ENCODE measurements around the gene BMP4. TPM values are rescaled to one million over a fixed set of nuclear protein-coding genes. Genes with fewer than 3 reads are reported as not detected.

The BMP4 gene
- total and polyA plus RNA-seq, 2 donors (not counting 1 experiment from before 2014, with no cell fraction given), result not detected

DNA sequence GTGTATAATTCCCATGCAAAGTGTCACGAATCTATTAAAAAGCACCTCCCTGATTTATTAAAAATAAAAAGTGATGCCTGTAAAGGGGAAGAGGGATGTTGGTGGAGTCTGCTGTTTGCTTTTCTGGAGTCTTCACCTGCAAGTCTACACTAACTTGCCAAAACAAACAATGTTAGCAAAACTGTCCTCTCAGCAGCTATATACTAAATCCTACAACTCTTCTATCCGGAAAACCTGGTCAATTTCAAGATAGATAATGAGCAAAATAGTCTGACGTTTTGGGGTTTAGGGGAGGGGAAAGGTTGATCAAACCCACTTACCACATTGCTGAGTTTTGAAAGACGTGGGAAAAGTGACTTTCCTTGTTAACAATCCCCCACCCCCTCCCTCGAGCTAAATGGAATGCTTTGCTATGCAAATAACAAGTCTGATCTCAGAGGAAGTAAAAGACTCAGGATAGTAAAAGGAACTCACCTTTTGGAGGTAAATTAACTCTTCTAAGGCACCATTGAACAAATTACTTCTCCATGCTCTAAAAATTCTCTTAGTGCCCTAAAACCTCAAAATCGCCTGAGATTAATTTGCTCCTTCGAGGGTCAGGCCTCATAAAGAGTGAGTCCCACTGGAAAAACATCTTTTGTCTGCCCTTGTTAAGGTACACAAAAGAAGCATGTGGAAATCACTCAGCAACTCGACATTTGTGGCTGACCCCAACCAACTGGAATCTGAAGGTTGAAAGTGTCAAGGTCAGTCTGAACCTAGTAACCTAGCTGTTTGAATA, 13.5 kb downstream of the BMP4 start:
- no peak for DNase-seq
- Mint-ChIP-seq H3K4me1 (no peaks in the 10 kb centered on the region), H3K9me3 (ENCODE audit: insufficient read depth) (no peaks in the 10 kb centered on the region), H3K27ac (no peak overlapping the region), H3K4me3 (no peak overlapping the region), H3K27me3 (peaks cover 42% of the 10 kb centered on the region)
- POLR2A ChIA-PET, result no interaction called here
- H3K79me2 ChIP-seq (ENCODE audit: control insufficient read depth, insufficient read depth, low read length), result no peaks in the 10 kb centered on the region
- no peak for TF ChIP-seq EZH2 (IDR thresholded peaks at IDR 0.05; ENCODE audit: borderline replicate concordance, insufficient read depth, low read depth, low read length, poor library complexity, severe bottlenecking)
- TF ChIP-seq, protein P1, sequence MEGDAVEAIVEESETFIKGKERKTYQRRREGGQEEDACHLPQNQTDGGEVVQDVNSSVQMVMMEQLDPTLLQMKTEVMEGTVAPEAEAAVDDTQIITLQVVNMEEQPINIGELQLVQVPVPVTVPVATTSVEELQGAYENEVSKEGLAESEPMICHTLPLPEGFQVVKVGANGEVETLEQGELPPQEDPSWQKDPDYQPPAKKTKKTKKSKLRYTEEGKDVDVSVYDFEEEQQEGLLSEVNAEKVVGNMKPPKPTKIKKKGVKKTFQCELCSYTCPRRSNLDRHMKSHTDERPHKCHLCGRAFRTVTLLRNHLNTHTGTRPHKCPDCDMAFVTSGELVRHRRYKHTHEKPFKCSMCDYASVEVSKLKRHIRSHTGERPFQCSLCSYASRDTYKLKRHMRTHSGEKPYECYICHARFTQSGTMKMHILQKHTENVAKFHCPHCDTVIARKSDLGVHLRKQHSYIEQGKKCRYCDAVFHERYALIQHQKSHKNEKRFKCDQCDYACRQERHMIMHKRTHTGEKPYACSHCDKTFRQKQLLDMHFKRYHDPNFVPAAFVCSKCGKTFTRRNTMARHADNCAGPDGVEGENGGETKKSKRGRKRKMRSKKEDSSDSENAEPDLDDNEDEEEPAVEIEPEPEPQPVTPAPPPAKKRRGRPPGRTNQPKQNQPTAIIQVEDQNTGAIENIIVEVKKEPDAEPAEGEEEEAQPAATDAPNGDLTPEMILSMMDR (IDR thresholded peaks at IDR 0.05), result no peak
- no peaks in the 10 kb centered on the region for H3K4me1 ChIP-seq (ENCODE audit: control insufficient read depth in 2 of 2, insufficient read depth in 2 of 2, low read length in 2 of 2)
- CTCF ChIA-PET, result interaction anchor here (1.1 kb wide), 1 partner anchor 13 kb away, joined by 4 read pairs; no protein-coding TSS in a partner anchor
- no peaks in the 10 kb centered on the region for H3K36me3 ChIP-seq (replicated peaks in 1 of 2; ENCODE audit: control extremely low read depth in 1 of 2, control insufficient read depth in 1 of 2, extremely low read depth in 1 of 2, insufficient read depth in 2 of 2, low read length in 1 of 2)
- H3K27me3 ChIP-seq (replicated peaks in 1 of 4; ENCODE audit: control extremely low read depth in 1 of 4, control insufficient read depth in 3 of 4, insufficient read depth in 4 of 4, low read length in 3 of 4), result peaks cover 0 to 29% (median 14%) of the 10 kb centered on the region in 4 experiments
- peaks cover 0 to 3% (median 0%) of the 10 kb centered on the region in 3 donors for H3K9me3 ChIP-seq (ENCODE audit: control extremely low read depth in 1 of 3, control insufficient read depth in 2 of 3, insufficient read depth in 1 of 3, low read length in 2 of 3)
- no peak overlapping the region for H2AFZ ChIP-seq (ENCODE audit: insufficient read depth, low read depth, low read length, poor library complexity, severe bottlenecking)
- no peaks in the 10 kb centered on the region for H4K20me1 ChIP-seq (ENCODE audit: control insufficient read depth, insufficient read depth, low read length, poor library complexity, severe bottlenecking)
- H3K4me3 ChIP-seq (ENCODE audit: control extremely low read depth in 1 of 5, extremely low read depth in 1 of 5, insufficient read depth in 1 of 5, low read depth in 2 of 5, low read length in 4 of 5), result no peak overlapping the region
- ATAC-seq (ENCODE audit: low read depth), result no peak
- H3K27ac ChIP-seq (ENCODE audit: low read length in 2 of 2), result no peak overlapping the region
- no peak overlapping the region for H3K9ac ChIP-seq (ENCODE audit: low read length)
- H3K4me2 ChIP-seq (replicated peaks; ENCODE audit: low read depth, low read length, poor library complexity, severe bottlenecking), result no peak overlapping the region
- intact Hi-C loops (cut with micrococcal nuclease), result no loop called here
- 43% methylated on average over 2 of the region's 8 CpGs for WGBS (ENCODE audit: insufficient coverage)
